Osteoblast (primary cell): ENCODE data around the gene BICD2. TPM values are rescaled to one million over a fixed set of nuclear protein-coding genes. Genes with fewer than 3 reads are reported as not detected.

Experiments used
- DNase-seq: peaks from one replicate; pipeline ENCODE4 v3.0.0; 2011; ENCODE audit warnings: low spot score, mixed read lengths; ENCODE audit not compliant: insufficient read length; ENCODE audit errors: missing footprints
- H2AFZ ChIP-seq: 2 replicates; pipeline ENCODE4 v1.6.0; 2011; ENCODE audit warnings: mild to moderate bottlenecking, low read length
- H3K27ac ChIP-seq: 2 replicates; pipeline ENCODE4 v1.5.1; 2011; ENCODE audit warnings: mild to moderate bottlenecking, low read depth, low read length, moderate library complexity
- H3K27me3 ChIP-seq: 2 replicates; pipeline ENCODE4 v1.6.0; 2012; ENCODE audit warnings: mild to moderate bottlenecking, control low read depth, inconsistent platforms, low read length, moderate library complexity; ENCODE audit not compliant: insufficient read depth
- H3K36me3 ChIP-seq: 2 replicates; pipeline ENCODE4 v1.5.1; 2011; ENCODE audit warnings: mild to moderate bottlenecking, low read length, control low read depth, moderate library complexity; ENCODE audit not compliant: insufficient read depth
- H3K4me1 ChIP-seq: 2 replicates; pipeline ENCODE4 v1.5.1; 2011; ENCODE audit warnings: mild to moderate bottlenecking, low read length, control low read depth, moderate library complexity; ENCODE audit not compliant: insufficient read depth
- H3K4me2 ChIP-seq: 2 replicates; pipeline ENCODE4 v1.6.0; 2011; ENCODE audit warnings: mild to moderate bottlenecking, low read length; ENCODE audit not compliant: insufficient read depth
- H3K4me3 ChIP-seq: fragments of 200-600 bp; sonication (generic); 3 replicates; pipeline ENCODE4 v1.5.1; 2012; ENCODE audit warnings: mild to moderate bottlenecking, low read length, inconsistent platforms; ENCODE audit not compliant: insufficient read depth
- H3K79me2 ChIP-seq: 2 replicates; pipeline ENCODE4 v1.6.0; 2012; ENCODE audit warnings: mild to moderate bottlenecking, low read length, control low read depth, inconsistent platforms; ENCODE audit not compliant: insufficient read depth
- H3K9me3 ChIP-seq: 2 replicates; pipeline ENCODE4 v1.5.1; 2011; ENCODE audit warnings: low read depth, low read length, control low read depth
- H4K20me1 ChIP-seq: 2 replicates; pipeline ENCODE4 v1.6.0; 2012; ENCODE audit warnings: mild to moderate bottlenecking, low read length, control low read depth; ENCODE audit not compliant: insufficient read depth
- CTCF ChIP-seq: IDR thresholded peaks from 2 replicates; pipeline ENCODE4 v1.5.1; 2011; ENCODE audit warnings: mild to moderate bottlenecking, low read depth, low read length, moderate library complexity; ENCODE audit errors: extremely low read depth
- total RNA-seq: library from RNA; depleted of rRNA; stranded (reverse); fragments of >200 nt; gene quantifications from 2 replicates; pipeline ENCODE4 v1.2.3, GENCODE V29; 2012

The BICD2 gene
- total RNA-seq, 1 donor = 31.8 TPM

GRCh38 chr9:92714787-92715487 is 49.7 kb downstream of the BICD2 start:
- DNase-seq = peak; percentile 63
- TF ChIP-seq CTCF = no peak
- peaks cover 64% of the 10 kb centered on the region for H3K36me3 ChIP-seq

GRCh38 chr9:92714016-92714415 is 50.6 kb downstream of the BICD2 start:
- H2AFZ ChIP-seq = no peak overlapping the region
- no peak overlapping the region for H3K4me2 ChIP-seq
- H3K27ac ChIP-seq = no peak overlapping the region
- H3K79me2 ChIP-seq = no peaks in the 10 kb centered on the region
- TF ChIP-seq CTCF = no peak
- peaks cover 19% of the 10 kb centered on the region for H4K20me1 ChIP-seq
- H3K36me3 ChIP-seq = peaks cover 59% of the 10 kb centered on the region
- no peak overlapping the region for H3K4me3 ChIP-seq
- no peaks in the 10 kb centered on the region for H3K9me3 ChIP-seq
- no peaks in the 10 kb centered on the region for H3K4me1 ChIP-seq
- peak; percentile 35 for DNase-seq
- no peaks in the 10 kb centered on the region for H3K27me3 ChIP-seq

More at GRCh38 chr9:92714787-92715487, 49.7 kb downstream of the BICD2 start:
- Histone ChIP-seq H3K27ac (no peak overlapping the region), H3K4me1 (no peaks in the 10 kb centered on the region), H3K79me2 (no peaks in the 10 kb centered on the region), H4K20me1 (peaks cover 19% of the 10 kb centered on the region), H3K4me3 (no peak overlapping the region), H2AFZ (no peak overlapping the region), H3K9me3 (no peaks in the 10 kb centered on the region), H3K27me3 (no peaks in the 10 kb centered on the region), H3K4me2 (no peak overlapping the region)

- Histone ChIP-seq H3K4me3 (no peak overlapping the region), H3K27me3 (no peaks in the 10 kb centered on the region), H3K9me3 (no peaks in the 10 kb centered on the region), H2AFZ (no peak overlapping the region), H4K20me1 (peaks cover 19% of the 10 kb centered on the region), H3K27ac (no peak overlapping the region), H3K36me3 (peaks cover 57% of the 10 kb centered on the region), H3K79me2 (no peaks in the 10 kb centered on the region), H3K4me1 (no peaks in the 10 kb centered on the region), H3K4me2 (no peak overlapping the region)
- no peak for DNase-seq
- TF ChIP-seq CTCF = no peak
These were observed 51.1 kb downstream of the BICD2 start for GRCh38 chr9:92713528-92713927.

GRCh38 chr9:92712767-92713166 is 51.9 kb downstream of the BICD2 start:
- Histone ChIP-seq H3K36me3 (peaks cover 51% of the 10 kb centered on the region), H3K4me2 (no peak overlapping the region), H3K4me3 (no peak overlapping the region), H3K27me3 (no peaks in the 10 kb centered on the region), H3K27ac (no peak overlapping the region), H3K79me2 (no peaks in the 10 kb centered on the region), H4K20me1 (peaks cover 19% of the 10 kb centered on the region), H3K4me1 (no peaks in the 10 kb centered on the region), H2AFZ (no peak overlapping the region), H3K9me3 (no peaks in the 10 kb centered on the region)
- no peak for DNase-seq
- TF ChIP-seq CTCF = no peak
